Right renal cortex interstitium (tissue), 3 donors: ENCODE results near the gene TMEFF1. TPM values are rescaled to one million over a fixed set of nuclear protein-coding genes. Genes with fewer than 3 reads are reported as not detected.

Experiments used
- DNase-seq, 3 donors: peaks; one replicate each; pipeline ENCODE4 v3.0.0-alpha.2; 2013; ENCODE audit warnings: low read depth in 3 of 3, low spot score in 2 of 3
- polyA plus RNA-seq, 3 donors: library from polyadenylated mRNA; unstranded; fragments of 120-200 nt; gene quantifications; one replicate each; pipeline ENCODE4 v1.2.1, GENCODE V29; 2013; ENCODE audit not compliant: insufficient read length in 3 of 3

The TMEFF1 gene
- polyA plus RNA-seq, 3 donors = 3.9 to 5.4 (median 5.0) TPM

DNA sequence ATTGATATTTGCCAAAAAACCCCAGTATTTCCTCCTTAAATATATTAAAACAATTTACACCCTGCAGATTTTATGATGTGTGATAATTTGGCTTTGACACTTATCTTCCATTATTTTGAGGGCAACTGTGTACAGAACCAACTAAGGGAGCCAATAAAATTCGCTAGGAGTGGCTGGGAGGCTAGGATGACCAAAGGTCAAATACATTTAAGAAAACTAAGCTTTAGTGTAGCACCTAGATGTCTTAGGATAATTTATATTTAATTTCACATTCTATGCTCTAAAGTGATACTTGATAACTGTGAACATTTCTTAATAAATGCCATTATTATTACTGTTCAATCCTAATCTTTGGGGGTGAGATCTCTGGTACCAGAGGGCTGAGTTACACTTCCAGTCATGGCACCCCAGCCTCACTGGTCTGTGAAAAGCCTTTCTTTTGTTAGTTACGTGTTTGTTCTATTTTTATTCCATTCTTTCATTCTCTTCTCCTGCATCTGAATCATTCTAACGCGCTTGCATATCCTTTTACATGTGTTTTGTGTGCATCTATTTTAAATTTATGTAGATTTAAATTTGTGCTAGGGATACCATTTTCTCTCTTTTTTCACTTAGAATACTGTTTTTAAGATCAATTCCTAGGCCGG is 26.9 kb upstream of the TMEFF1 start:
- DNase-seq = no peak

GRCh38 chr9:100447041-100447440 is 25.9 kb upstream of the TMEFF1 start:
- DNase-seq = no peak

DNA sequence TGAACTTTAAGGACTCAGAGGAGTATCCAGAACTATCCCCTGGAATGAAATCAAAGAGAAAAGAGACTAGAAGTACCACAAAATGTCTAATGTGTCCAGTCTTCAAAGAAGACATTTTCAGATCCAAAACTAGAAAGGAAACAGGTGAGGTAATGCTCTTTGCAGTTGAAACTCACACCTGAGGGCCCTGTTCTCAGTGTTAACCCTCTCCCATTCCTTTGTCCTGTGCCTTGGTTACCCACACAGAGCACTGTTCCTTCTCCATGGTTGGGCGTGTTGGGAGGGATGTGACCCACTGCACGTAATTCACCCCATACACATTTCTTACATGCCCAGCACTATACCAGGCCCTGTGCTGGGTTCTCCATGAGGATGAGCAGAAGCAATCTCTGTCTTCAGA is 24.7 kb upstream of the TMEFF1 start:
- no peak for DNase-seq

DNA sequence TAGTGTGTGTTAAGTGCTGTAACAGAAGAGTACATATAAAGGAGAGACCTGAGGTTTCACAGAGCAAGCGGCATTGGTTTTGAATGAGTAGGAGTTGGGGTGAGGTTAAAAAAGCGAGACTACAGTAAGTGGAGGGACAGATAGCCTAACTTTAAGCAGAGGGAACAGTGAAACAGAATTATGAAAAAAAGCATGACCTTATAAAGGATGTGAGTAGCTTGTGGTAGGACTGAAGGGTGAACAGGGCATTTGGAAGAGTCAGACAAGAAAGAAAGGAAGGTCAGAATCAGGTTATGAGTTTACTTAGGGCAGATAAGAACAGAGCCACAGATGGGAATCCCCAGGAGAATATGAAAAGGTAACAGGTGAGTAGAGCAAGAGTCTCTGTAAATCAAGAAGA is 23.5 kb upstream of the TMEFF1 start:
- DNase-seq = no peak

GRCh38 chr9:100452894-100453293 is 20.1 kb upstream of the TMEFF1 start:
- no peak for DNase-seq

GRCh38 chr9:100455470-100455869 is 17.5 kb upstream of the TMEFF1 start:
- no peak for DNase-seq

DNA sequence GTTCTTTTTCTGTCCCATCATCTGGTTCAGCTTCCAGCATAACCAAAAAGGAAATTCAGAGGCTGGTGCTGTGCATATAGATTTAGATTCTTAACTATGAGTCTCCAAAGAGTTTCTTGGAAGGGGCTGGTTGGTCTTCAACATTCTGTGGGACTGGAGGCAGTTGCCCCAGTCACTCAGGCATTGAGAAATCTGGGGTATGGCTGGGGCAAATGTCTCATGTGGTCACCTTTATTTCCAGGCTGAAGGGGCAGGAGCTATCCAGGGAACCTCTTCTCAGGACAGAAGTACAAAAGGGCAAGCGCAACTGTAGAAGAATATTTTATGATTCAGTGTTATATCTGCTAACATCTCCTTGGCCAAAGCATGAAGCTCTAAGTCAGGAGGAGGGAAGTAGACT is 15.4 kb upstream of the TMEFF1 start:
- no peak for DNase-seq

- DNase-seq = no peak
Measured at GRCh38 chr9:100459963-100460362, 13.0 kb upstream of the TMEFF1 start.

- no peak for DNase-seq
Measured at GRCh38 chr9:100465274-100465673, 7.7 kb upstream of the TMEFF1 start.

GRCh38 chr9:100465761-100466160 is 7.2 kb upstream of the TMEFF1 start:
- no peak for DNase-seq

- no peak for DNase-seq
Measured at GRCh38 chr9:100466171-100466828, 6.6 kb upstream of the TMEFF1 start.

- DNase-seq = no peak
Measured at GRCh38 chr9:100466829-100467221, 6.1 kb upstream of the TMEFF1 start.

- DNase-seq = no peak
Measured at GRCh38 chr9:100468041-100468440, 4.9 kb upstream of the TMEFF1 start.

- DNase-seq = no peak
Measured at GRCh38 chr9:100472268-100472667, 681 bp upstream of the TMEFF1 start.

DNA sequence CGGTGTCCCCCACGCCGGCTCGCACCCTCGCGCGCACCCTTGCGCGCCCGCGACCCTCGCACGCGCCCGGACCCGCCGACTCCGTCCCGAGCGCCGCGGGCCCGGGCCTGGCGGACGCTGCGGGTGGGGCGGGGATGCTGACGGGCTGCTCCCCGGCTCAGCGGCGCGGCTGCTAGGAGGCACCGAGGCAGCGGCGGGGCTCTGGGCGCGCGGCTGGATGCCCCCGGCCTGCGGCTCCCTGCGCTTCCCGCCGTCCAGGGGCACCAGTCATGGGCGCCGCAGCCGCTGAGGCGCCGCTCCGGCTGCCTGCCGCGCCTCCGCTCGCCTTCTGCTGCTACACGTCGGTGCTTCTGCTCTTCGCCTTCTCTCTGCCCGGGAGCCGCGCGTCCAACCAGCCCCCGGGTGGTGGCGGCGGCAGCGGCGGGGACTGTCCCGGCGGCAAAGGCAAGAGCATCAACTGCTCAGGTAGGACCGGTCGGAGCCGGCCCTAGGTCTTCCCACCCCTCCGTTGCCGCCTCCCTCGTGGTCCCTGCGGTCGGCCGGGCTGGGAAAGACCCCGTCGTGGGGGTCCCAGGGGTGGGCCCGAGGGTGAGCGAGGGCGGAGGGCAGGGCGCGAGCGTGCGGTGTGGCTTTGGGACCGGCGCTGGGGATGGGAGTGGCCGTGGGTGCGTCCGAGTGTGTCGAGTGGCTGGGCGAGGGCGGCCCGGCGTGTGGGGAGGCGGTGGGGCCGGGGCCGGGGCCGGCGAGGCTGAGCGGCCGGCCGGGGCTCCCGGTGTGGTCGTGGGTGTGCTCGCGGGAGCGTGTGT is 530 bp downstream of the TMEFF1 start:
- DNase-seq = peak in 1 of 3 donors; percentile 12

GRCh38 chr9:100474082-100474923 is 1.4 kb downstream of the TMEFF1 start:
- DNase-seq = no peak

GRCh38 chr9:100474924-100475276 is 2.0 kb downstream of the TMEFF1 start:
- no peak for DNase-seq

DNA sequence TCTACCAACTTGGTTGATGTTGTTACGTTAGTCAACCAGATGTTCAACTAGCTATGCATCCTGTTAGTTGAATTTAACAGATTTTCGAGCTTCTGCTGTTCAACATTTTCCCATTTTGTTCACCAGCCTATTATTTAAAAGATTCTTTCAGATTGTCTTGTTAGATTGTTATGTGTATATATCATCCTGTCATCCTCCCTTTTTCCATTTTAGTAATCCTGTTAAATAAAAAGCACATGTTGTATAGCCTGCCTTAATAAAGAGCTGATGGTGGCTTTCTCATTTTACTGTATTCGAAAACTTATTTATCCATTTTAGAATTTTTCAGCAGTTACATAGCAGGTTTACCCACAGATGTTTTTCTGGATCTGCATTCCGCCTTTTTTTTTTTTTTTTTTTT is 4.3 kb downstream of the TMEFF1 start:
- no peak for DNase-seq

- DNase-seq = no peak
Measured at GRCh38 chr9:100478192-100478591, 5.2 kb downstream of the TMEFF1 start.

GRCh38 chr9:100479820-100480219 is 6.9 kb downstream of the TMEFF1 start:
- no peak for DNase-seq

DNA sequence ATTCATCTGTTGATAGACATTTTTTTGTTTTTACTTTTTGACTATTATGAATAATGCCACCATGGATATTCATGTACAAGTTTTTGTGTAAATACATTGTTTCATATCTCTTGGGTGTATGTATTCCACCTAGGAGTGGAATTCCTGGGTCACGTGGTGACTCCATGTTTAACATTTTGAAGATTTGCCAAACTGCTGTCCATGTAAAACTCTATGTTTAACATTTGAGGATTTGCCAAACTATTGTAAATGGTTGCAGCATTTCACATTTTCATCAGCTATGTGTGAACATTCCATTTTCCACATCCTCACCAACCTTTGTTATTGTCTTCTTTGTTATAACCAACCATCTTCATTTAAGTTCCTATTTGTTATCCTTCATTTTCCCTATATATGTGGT is 12.2 kb downstream of the TMEFF1 start:
- DNase-seq = no peak
